ENCODE data around the gene EXOC2. TPM values are rescaled to one million over a fixed set of nuclear protein-coding genes. Genes with fewer than 3 reads are reported as not detected.

The EXOC2 gene
- total RNA-seq, 1 donor from 2014 or later: 44.4 TPM

- no peak for DNase-seq (ENCODE audit: low read depth)
- no peak overlapping the region for H3K9ac ChIP-seq (ENCODE audit: low read length)
- H3K27ac ChIP-seq (ENCODE audit: low read depth, low read length): no peak overlapping the region
- TF ChIP-seq EZH2 (IDR thresholded peaks at IDR 0.05; ENCODE audit: insufficient read depth, low read length): no peak
- no peak for TF ChIP-seq CTCF (IDR thresholded peaks at IDR 0.05; ENCODE audit: insufficient read depth, low read depth, low read length)
- peaks cover 2% of the 10 kb centered on the region for H3K27me3 ChIP-seq (ENCODE audit: insufficient read depth, low read length)
- H3K27me3 Mint-ChIP-seq (ENCODE audit: low read depth, unreplicated experiment): peaks cover 32% of the 10 kb centered on the region
- H4K20me1 ChIP-seq (ENCODE audit: insufficient read depth, low read length): no peaks in the 10 kb centered on the region
- peaks cover 10% of the 10 kb centered on the region for H3K36me3 Mint-ChIP-seq (ENCODE audit: low read depth, unreplicated experiment)
- H3K4me3 Mint-ChIP-seq (ENCODE audit: unreplicated experiment): no peak overlapping the region
- H3K9me3 Mint-ChIP-seq (ENCODE audit: unreplicated experiment): no peaks in the 10 kb centered on the region
- H3K36me3 ChIP-seq (ENCODE audit: insufficient read depth, low read length): no peaks in the 10 kb centered on the region
- no peaks in the 10 kb centered on the region for H3K4me1 ChIP-seq (ENCODE audit: insufficient read depth, low read length)
- H3K4me2 ChIP-seq (ENCODE audit: low read length): no peak overlapping the region
- peaks cover 21% of the 10 kb centered on the region for H3K4me1 Mint-ChIP-seq (ENCODE audit: low read depth, unreplicated experiment)
- H3K9me3 ChIP-seq (ENCODE audit: insufficient read depth, low read depth, low read length): no peaks in the 10 kb centered on the region
- no peak for FAIRE-seq
- H3K79me2 ChIP-seq (ENCODE audit: insufficient read depth, low read length): no peaks in the 10 kb centered on the region
- H3K4me3 ChIP-seq (ENCODE audit: insufficient read depth, low read depth, low read length): no peak overlapping the region
- no peak overlapping the region for H3K27ac Mint-ChIP-seq (ENCODE audit: unreplicated experiment)
- no peak overlapping the region for H2AFZ ChIP-seq (ENCODE audit: low read depth, low read length)
Measured at GRCh38 chr6:718345-718744, 25.4 kb upstream of the EXOC2 start.

- Mint-ChIP-seq H3K4me3 (ENCODE audit: unreplicated experiment) (no peak overlapping the region), H3K27me3 (ENCODE audit: low read depth, unreplicated experiment) (peaks cover 30% of the 10 kb centered on the region), H3K27ac (ENCODE audit: unreplicated experiment) (no peak overlapping the region), H3K9me3 (ENCODE audit: unreplicated experiment) (no peaks in the 10 kb centered on the region), H3K4me1 (ENCODE audit: low read depth, unreplicated experiment) (peaks cover 15% of the 10 kb centered on the region), H3K36me3 (ENCODE audit: low read depth, unreplicated experiment) (peaks cover 10% of the 10 kb centered on the region)
- Histone ChIP-seq H3K4me1 (ENCODE audit: insufficient read depth, low read length) (no peaks in the 10 kb centered on the region), H3K9me3 (ENCODE audit: insufficient read depth, low read depth, low read length) (no peaks in the 10 kb centered on the region), H3K36me3 (ENCODE audit: insufficient read depth, low read length) (no peaks in the 10 kb centered on the region), H3K9ac (ENCODE audit: low read length) (no peak overlapping the region), H3K27ac (ENCODE audit: low read depth, low read length) (no peak overlapping the region), H3K4me2 (ENCODE audit: low read length) (no peak overlapping the region), H3K4me3 (ENCODE audit: insufficient read depth, low read depth, low read length) (no peak overlapping the region), H4K20me1 (ENCODE audit: insufficient read depth, low read length) (no peaks in the 10 kb centered on the region), H3K79me2 (ENCODE audit: insufficient read depth, low read length) (no peaks in the 10 kb centered on the region), H3K27me3 (ENCODE audit: insufficient read depth, low read length) (peaks cover 2% of the 10 kb centered on the region), H2AFZ (ENCODE audit: low read depth, low read length) (no peak overlapping the region)
- TF ChIP-seq CTCF (IDR thresholded peaks at IDR 0.05; ENCODE audit: insufficient read depth, low read depth, low read length): no peak
- no peak for TF ChIP-seq EZH2 (IDR thresholded peaks at IDR 0.05; ENCODE audit: insufficient read depth, low read length)
- FAIRE-seq: no peak
- DNase-seq (ENCODE audit: low read depth): no peak
Measured at GRCh38 chr6:717135-717534, 24.2 kb upstream of the EXOC2 start.

- no peak overlapping the region for H3K4me3 ChIP-seq (ENCODE audit: insufficient read depth, low read depth, low read length)
- no peak overlapping the region for H3K4me2 ChIP-seq (ENCODE audit: low read length)
- H3K36me3 Mint-ChIP-seq (ENCODE audit: low read depth, unreplicated experiment): peaks cover 10% of the 10 kb centered on the region
- H4K20me1 ChIP-seq (ENCODE audit: insufficient read depth, low read length): no peaks in the 10 kb centered on the region
- no peak overlapping the region for H3K27ac Mint-ChIP-seq (ENCODE audit: unreplicated experiment)
- H3K9me3 Mint-ChIP-seq (ENCODE audit: unreplicated experiment): no peaks in the 10 kb centered on the region
- H3K4me1 ChIP-seq (ENCODE audit: insufficient read depth, low read length): peaks cover 6% of the 10 kb centered on the region
- H3K36me3 ChIP-seq (ENCODE audit: insufficient read depth, low read length): no peaks in the 10 kb centered on the region
- no peaks in the 10 kb centered on the region for H3K9me3 ChIP-seq (ENCODE audit: insufficient read depth, low read depth, low read length)
- no peak overlapping the region for H2AFZ ChIP-seq (ENCODE audit: low read depth, low read length)
- FAIRE-seq (no peak), DNase-seq (ENCODE audit: low read depth) (no peak)
- TF ChIP-seq EZH2 (IDR thresholded peaks at IDR 0.05; ENCODE audit: insufficient read depth, low read length): no peak
- no peak for TF ChIP-seq CTCF (IDR thresholded peaks at IDR 0.05; ENCODE audit: insufficient read depth, low read depth, low read length)
- H3K27me3 ChIP-seq (ENCODE audit: insufficient read depth, low read length): peaks cover 2% of the 10 kb centered on the region
- H3K79me2 ChIP-seq (ENCODE audit: insufficient read depth, low read length): no peaks in the 10 kb centered on the region
- H3K9ac ChIP-seq (ENCODE audit: low read length): no peak overlapping the region
- H3K27ac ChIP-seq (ENCODE audit: low read depth, low read length): no peak overlapping the region
- H3K4me1 Mint-ChIP-seq (ENCODE audit: low read depth, unreplicated experiment): peaks cover 17% of the 10 kb centered on the region
- no peak overlapping the region for H3K4me3 Mint-ChIP-seq (ENCODE audit: unreplicated experiment)
- peaks cover 30% of the 10 kb centered on the region for H3K27me3 Mint-ChIP-seq (ENCODE audit: low read depth, unreplicated experiment)
Measured at GRCh38 chr6:715709-716491, 23.0 kb upstream of the EXOC2 start.
